HG03442 (cell line): ENCODE results near the gene MARK3.
"Not testable (repeated sequence)": the region's sequence is repeated elsewhere in the genome, so short reads cannot be mapped to it uniquely, and the experiment has no call there.

Experiments
- ATAC-seq: cut with Tn5 transposase; IDR thresholded peaks from one replicate; pipeline ENCODE4 v1.9.1; 2021; ENCODE audit warnings: mild to moderate bottlenecking, moderate library complexity; ENCODE audit not compliant: unreplicated experiment

MARK3 gene

GRCh38 chr14:103385152-103385928 lies at the start of gene MARK3:
Gene MARK3, plus strand, starts transcription at chr14:103385415. Its CDS starts 615 bp downstream, at chr14:103386030.
- peak; percentile 93 for ATAC-seq

GRCh38 chr14:103336191-103336590 lies 49.0 kb upstream of the MARK3 start:
- no peak for ATAC-seq

GRCh38 chr14:103337794-103338193 lies 47.4 kb upstream of the MARK3 start:
- no peak for ATAC-seq

GRCh38 chr14:103339561-103339960 lies 45.7 kb upstream of the MARK3 start:
- ATAC-seq: no peak

- ATAC-seq: no peak
Observed at GRCh38 chr14:103340480-103341212, 44.6 kb upstream of the MARK3 start.

GRCh38 chr14:103341250-103342129 lies 43.7 kb upstream of the MARK3 start:
- no peak for ATAC-seq

GRCh38 chr14:103343164-103343879 lies 41.9 kb upstream of the MARK3 start:
- no peak for ATAC-seq

- ATAC-seq: no peak
Observed at GRCh38 chr14:103343905-103344797, 41.1 kb upstream of the MARK3 start.

- ATAC-seq: no peak
Observed at GRCh38 chr14:103346286-103346685, 38.9 kb upstream of the MARK3 start.

- ATAC-seq: no peak
Observed at GRCh38 chr14:103347091-103347815, 38.0 kb upstream of the MARK3 start.

- ATAC-seq: no peak
Observed at GRCh38 chr14:103348154-103348553, 37.1 kb upstream of the MARK3 start.

- ATAC-seq: no peak
Observed at GRCh38 chr14:103349982-103350381, 35.2 kb upstream of the MARK3 start.

- no peak for ATAC-seq
Observed at GRCh38 chr14:103353362-103353761, 31.9 kb upstream of the MARK3 start.

GRCh38 chr14:103354141-103354540 lies 31.1 kb upstream of the MARK3 start:
- ATAC-seq: no peak

- ATAC-seq: no peak
Observed at GRCh38 chr14:103356024-103356682, 29.1 kb upstream of the MARK3 start.

GRCh38 chr14:103357552-103357951 lies 27.7 kb upstream of the MARK3 start:
- not testable (repeated sequence) for ATAC-seq

- no peak for ATAC-seq
Observed at GRCh38 chr14:103360548-103360947, 24.7 kb upstream of the MARK3 start.

- ATAC-seq: no peak
Observed at GRCh38 chr14:103361867-103362266, 23.3 kb upstream of the MARK3 start.
